Activated B cell treated with CpG ODN at 0.5 μM for 24 hours (primary cell): Measurements from ENCODE around the gene NSUN7. TPM values are rescaled to one million over a fixed set of nuclear protein-coding genes. Genes with fewer than 3 reads are reported as not detected.
A peak's percentile ranks its signal among the peaks of the same experiment; 100 is the strongest.

Experiments used
- ATAC-seq: fragments of 200-7000 bp; cut with Tn5 transposase; one replicate; pipeline ENCODE4 v1.10.0; 2021; ENCODE audit warnings: low read depth, mild to moderate bottlenecking, moderate library complexity
- CTCF ChIA-PET: fragments of 350-600 bp; sonication (Branson Sonifier 250); formaldehyde crosslinking; loops from one replicate; lab custom pipeline; 2021; ENCODE audit warnings: antibody characterized with exemption; lab: Charles Lee
- POLR2A ChIA-PET: fragments of 350-600 bp; sonication (Branson Sonifier 250); formaldehyde crosslinking; loops from one replicate; lab custom pipeline; 2021; ENCODE audit warnings: antibody characterized with exemption; lab: Charles Lee
- DNase-seq: peaks from one replicate; pipeline ENCODE4 v3.0.0; 2022
- H3K27ac Mint-ChIP-seq: one replicate; pipeline ENCODE4 v1.8.0; 2020; ENCODE audit warnings: mixed read lengths
- H3K27me3 Mint-ChIP-seq: one replicate; pipeline ENCODE4 v1.8.0; 2021; ENCODE audit warnings: mixed read lengths
- H3K36me3 Mint-ChIP-seq: one replicate; pipeline ENCODE4 v1.8.0; 2021; ENCODE audit warnings: low read depth, mixed read lengths
- H3K4me1 Mint-ChIP-seq: one replicate; pipeline ENCODE4 v1.8.0; 2021; ENCODE audit warnings: mixed read lengths
- H3K4me3 Mint-ChIP-seq: one replicate; pipeline ENCODE4 v1.8.0; 2020; ENCODE audit warnings: mild to moderate bottlenecking, mixed read lengths
- H3K9me3 Mint-ChIP-seq: one replicate; pipeline ENCODE4 v1.8.0; 2020; ENCODE audit warnings: mixed read lengths
- CTCF ChIP-seq: fragments of 200-600 bp; IDR thresholded peaks from one replicate; pipeline ENCODE4 v1.8.0; 2022; ENCODE audit warnings: antibody characterized with exemption, mild to moderate bottlenecking
- intact Hi-C: fragments of 100-400 bp; cut with micrococcal nuclease; formaldehyde crosslinking; loops from one replicate; pipeline ENCODE4 v1.15.1; 2024
- total RNA-seq: library from RNA; stranded (reverse); gene quantifications from 2 replicates; pipeline ENCODE4 v1.2.3, GENCODE V29; 2022

The NSUN7 gene
- total RNA-seq, 1 donor from 2014 or later = 1.6 TPM

DNA sequence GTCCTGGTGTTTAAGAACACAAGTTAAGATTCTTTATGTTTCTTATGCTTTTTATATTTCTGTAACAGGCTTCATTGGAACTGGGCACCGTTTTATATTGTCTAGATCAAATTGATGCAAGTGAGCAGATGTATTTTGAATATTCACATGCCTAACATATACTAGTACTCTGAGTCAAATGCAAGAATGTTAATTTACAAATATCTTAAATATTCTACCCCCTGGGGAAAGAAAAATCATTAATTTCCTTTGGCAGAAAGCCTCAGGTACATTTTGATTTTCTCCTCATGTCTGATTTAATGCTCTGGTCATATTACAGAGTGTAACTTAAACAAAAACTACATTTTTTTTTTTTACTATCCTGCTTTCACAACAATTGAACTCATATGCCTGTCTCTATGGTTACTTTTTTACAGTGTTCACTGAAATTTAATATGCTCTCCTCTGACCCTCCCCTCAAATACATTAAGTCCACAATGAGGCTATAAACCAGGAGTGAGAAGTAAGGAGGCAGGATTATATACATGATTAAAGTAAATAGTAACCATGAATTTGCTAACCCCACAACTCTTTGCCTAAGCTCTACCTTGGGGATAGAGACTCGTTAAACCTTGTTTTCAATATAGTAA is 2.4 kb upstream of the NSUN7 start:
- Mint-ChIP-seq H3K36me3 (no peaks in the 10 kb centered on the region), H3K27me3 (peaks cover 21% of the 10 kb centered on the region), H3K4me3 (no peak overlapping the region), H3K27ac (no peak overlapping the region), H3K9me3 (no peaks in the 10 kb centered on the region), H3K4me1 (peaks cover 13% of the 10 kb centered on the region)
- DNase-seq = no peak
- intact Hi-C loops = no loop called here
- ChIA-PET POLR2A (interaction anchor here (0.6 kb wide), 1 partner anchor 131 kb away, joined by 6 read pairs; no protein-coding TSS in a partner anchor), CTCF (no interaction called here)
- TF ChIP-seq CTCF = no peak
- ATAC-seq = no peak

GRCh38 chr4:40750461-40751258 is 905 bp downstream of the NSUN7 start:
- POLR2A ChIA-PET = no interaction called here
- H3K27ac Mint-ChIP-seq = no peak overlapping the region

DNA sequence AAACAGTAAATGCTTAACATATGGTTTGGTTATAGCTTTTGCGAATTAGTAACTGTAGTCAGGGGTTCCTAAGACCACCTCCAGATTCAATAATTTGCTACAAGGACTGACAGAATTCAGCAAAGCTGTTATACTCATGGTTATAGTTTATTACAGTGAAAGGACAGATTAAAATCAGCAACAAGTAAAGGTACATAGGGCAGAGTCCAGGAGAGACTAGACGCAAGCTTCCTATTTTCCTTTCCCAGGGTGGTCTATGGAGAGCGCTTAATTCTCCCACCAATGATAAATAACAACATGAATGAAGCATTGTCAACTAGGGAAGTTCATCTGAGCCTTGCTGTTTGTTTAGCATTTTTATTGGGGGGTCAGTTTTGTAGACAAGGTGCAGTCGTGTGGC is 5.9 kb downstream of the NSUN7 start:
- no peak overlapping the region for H3K4me3 Mint-ChIP-seq
- ChIA-PET POLR2A (no interaction called here), CTCF (no interaction called here)
- H3K27me3 Mint-ChIP-seq = peaks cover 13% of the 10 kb centered on the region
- H3K27ac Mint-ChIP-seq = no peak overlapping the region
- peaks cover 6% of the 10 kb centered on the region for H3K4me1 Mint-ChIP-seq
- H3K36me3 Mint-ChIP-seq = no peaks in the 10 kb centered on the region
- H3K9me3 Mint-ChIP-seq = peaks cover 2% of the 10 kb centered on the region
- intact Hi-C loops = no loop called here
- ATAC-seq (no peak), DNase-seq (no peak)
- no peak for TF ChIP-seq CTCF

More at GRCh38 chr4:40750461-40751258, 905 bp downstream of the NSUN7 start:
- H3K4me1 Mint-ChIP-seq = peaks cover 9% of the 10 kb centered on the region
- peaks cover 19% of the 10 kb centered on the region for H3K27me3 Mint-ChIP-seq
- H3K36me3 Mint-ChIP-seq = no peaks in the 10 kb centered on the region
- DNase-seq (no peak), ATAC-seq (no peak)
- H3K9me3 Mint-ChIP-seq = peaks cover 2% of the 10 kb centered on the region
- CTCF ChIA-PET = no interaction called here
- intact Hi-C loops = loop anchor here (5.0 kb wide), 1 partner anchor 42 kb away; no protein-coding TSS in a partner anchor
- H3K4me3 Mint-ChIP-seq = peak overlapping the region; percentile 77
- no peak for TF ChIP-seq CTCF

DNA sequence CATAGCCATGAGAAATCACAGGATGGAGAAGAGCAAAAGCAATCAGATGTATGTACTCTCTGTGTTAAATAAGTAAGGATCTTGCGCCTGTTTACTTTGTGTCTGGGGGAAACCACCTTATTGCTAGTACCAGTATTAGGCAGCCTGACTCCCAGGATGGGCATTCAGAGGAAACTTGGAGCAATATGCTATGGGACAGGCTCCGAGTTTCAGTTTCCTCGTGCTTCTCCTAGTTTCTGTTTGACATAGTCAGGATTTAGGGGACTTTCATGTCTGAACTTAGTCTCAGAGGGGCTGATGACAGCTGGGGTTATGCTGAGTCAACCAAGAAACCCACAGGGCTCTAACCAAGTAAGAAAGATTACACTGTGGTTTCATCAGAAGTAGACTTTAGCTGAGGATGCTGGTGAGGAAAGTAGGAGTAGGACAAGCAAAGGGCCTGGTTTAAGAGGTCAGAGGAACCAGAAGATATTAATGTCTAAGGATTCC is 13.5 kb downstream of the NSUN7 start:
- Mint-ChIP-seq H3K27me3 (no peaks in the 10 kb centered on the region), H3K4me1 (peaks cover 3% of the 10 kb centered on the region), H3K4me3 (no peak overlapping the region), H3K36me3 (no peaks in the 10 kb centered on the region), H3K27ac (no peak overlapping the region), H3K9me3 (no peaks in the 10 kb centered on the region)
- DNase-seq (no peak), ATAC-seq (peak; percentile 57)
- ChIA-PET CTCF (no interaction called here), POLR2A (no interaction called here)
- intact Hi-C loops = no loop called here
- TF ChIP-seq CTCF = no peak

DNA sequence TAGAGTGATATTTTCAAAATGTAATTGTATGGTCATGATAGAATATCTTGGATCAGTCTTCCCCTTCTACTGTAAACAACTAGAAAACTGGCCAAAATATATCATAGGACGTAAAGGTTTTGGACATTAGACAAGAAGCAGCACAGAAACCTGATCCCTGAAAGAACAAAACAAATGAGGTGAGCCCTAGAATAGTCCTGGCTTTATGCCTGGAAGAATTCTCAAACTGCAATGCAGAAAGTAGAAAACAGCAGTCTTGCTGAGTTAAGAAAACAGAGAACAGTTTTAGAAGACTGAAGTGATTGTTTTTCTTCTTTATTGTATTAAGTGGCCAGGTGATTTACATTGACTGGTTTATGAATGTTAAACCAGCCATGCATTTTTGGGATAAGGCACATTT is 19.5 kb downstream of the NSUN7 start:
- ATAC-seq = no peak

More for the DNA sequence above, 19.5 kb downstream of the NSUN7 start:
- Mint-ChIP-seq H3K27me3 (peaks cover 9% of the 10 kb centered on the region), H3K27ac (no peak overlapping the region), H3K4me1 (peaks cover 2% of the 10 kb centered on the region), H3K36me3 (no peaks in the 10 kb centered on the region), H3K9me3 (no peaks in the 10 kb centered on the region), H3K4me3 (no peak overlapping the region)
- no peak for DNase-seq
- intact Hi-C loops = no loop called here
- ChIA-PET CTCF (no interaction called here), POLR2A (no interaction called here)
- TF ChIP-seq CTCF = no peak
